IPS-15b (cell line): Measurements from ENCODE around the gene AWAT2.
"Not testable (repeated sequence)": the region's sequence is repeated elsewhere in the genome, so short reads cannot be mapped to it uniquely, and the experiment has no call there.

Experiments used
- H3K27me3 ChIP-seq: one replicate; pipeline ENCODE4 v1.6.1; 2013; ENCODE audit warnings: low read length; ENCODE audit not compliant: control insufficient read depth, insufficient read depth
- H3K36me3 ChIP-seq: one replicate; pipeline ENCODE4 v1.6.1; 2013; ENCODE audit warnings: low read length; ENCODE audit not compliant: control insufficient read depth, insufficient read depth
- H3K4me1 ChIP-seq: one replicate; pipeline ENCODE4 v1.6.1; 2013; ENCODE audit warnings: mild to moderate bottlenecking, low read length; ENCODE audit not compliant: control insufficient read depth, insufficient read depth
- H3K4me3 ChIP-seq: one replicate; pipeline ENCODE4 v1.5.1; 2013; ENCODE audit warnings: low read depth, low read length
- H3K9ac ChIP-seq: one replicate; pipeline ENCODE4 v1.6.1; 2013; ENCODE audit warnings: low read depth, mild to moderate bottlenecking, low read length
- H3K9me3 ChIP-seq: one replicate; pipeline ENCODE4 v1.6.1; 2013; ENCODE audit warnings: mild to moderate bottlenecking, low read length; ENCODE audit not compliant: control insufficient read depth, insufficient read depth

The AWAT2 gene

GRCh38 chrX:70013466-70014381 is 36.0 kb downstream of the AWAT2 start:
- Histone ChIP-seq H3K9ac (no peak overlapping the region), H3K36me3 (no peaks in the 10 kb centered on the region), H3K4me3 (no peak overlapping the region), H3K9me3 (no peaks in the 10 kb centered on the region), H3K27me3 (no peaks in the 10 kb centered on the region), H3K4me1 (no peaks in the 10 kb centered on the region)

- Histone ChIP-seq H3K9ac (no peak overlapping the region), H3K9me3 (no peaks in the 10 kb centered on the region), H3K27me3 (no peaks in the 10 kb centered on the region), H3K36me3 (no peaks in the 10 kb centered on the region), H3K4me3 (no peak overlapping the region), H3K4me1 (no peaks in the 10 kb centered on the region)
These were observed 37.0 kb downstream of the AWAT2 start for GRCh38 chrX:70012756-70013155.

- H3K36me3 ChIP-seq, result no peaks in the 10 kb centered on the region
- no peaks in the 10 kb centered on the region for H3K4me1 ChIP-seq
- H3K27me3 ChIP-seq, result no peaks in the 10 kb centered on the region
- no peaks in the 10 kb centered on the region for H3K9me3 ChIP-seq
- no peak overlapping the region for H3K4me3 ChIP-seq
- H3K9ac ChIP-seq, result no peak overlapping the region
These were observed 39.8 kb downstream of the AWAT2 start for GRCh38 chrX:70009970-70010369.

- Histone ChIP-seq H3K27me3 (no peaks in the 10 kb centered on the region), H3K4me1 (no peaks in the 10 kb centered on the region), H3K4me3 (no peak overlapping the region), H3K9me3 (no peaks in the 10 kb centered on the region), H3K9ac (no peak overlapping the region), H3K36me3 (no peaks in the 10 kb centered on the region)
These were observed 40.7 kb downstream of the AWAT2 start for GRCh38 chrX:70009049-70009448.

GRCh38 chrX:70007946-70008345 is 41.8 kb downstream of the AWAT2 start:
- Histone ChIP-seq H3K4me1 (no peaks in the 10 kb centered on the region), H3K36me3 (no peaks in the 10 kb centered on the region), H3K9me3 (no peaks in the 10 kb centered on the region), H3K27me3 (no peaks in the 10 kb centered on the region), H3K4me3 (no peak overlapping the region), H3K9ac (no peak overlapping the region)

GRCh38 chrX:70001708-70002341 is 47.9 kb downstream of the AWAT2 start:
- H3K9ac ChIP-seq, result no peak overlapping the region
- no peaks in the 10 kb centered on the region for H3K4me1 ChIP-seq
- no peaks in the 10 kb centered on the region for H3K36me3 ChIP-seq
- H3K4me3 ChIP-seq, result no peak overlapping the region
- H3K9me3 ChIP-seq, result no peaks in the 10 kb centered on the region
- H3K27me3 ChIP-seq, result no peaks in the 10 kb centered on the region

- Histone ChIP-seq H3K36me3 (no peaks in the 10 kb centered on the region), H3K4me3 (no peak overlapping the region), H3K9me3 (no peaks in the 10 kb centered on the region), H3K4me1 (no peaks in the 10 kb centered on the region), H3K27me3 (no peaks in the 10 kb centered on the region), H3K9ac (no peak overlapping the region)
These were observed 48.5 kb downstream of the AWAT2 start for GRCh38 chrX:70001269-70001668.

GRCh38 chrX:69998299-69998698 is 51.4 kb downstream of the AWAT2 start:
- H3K36me3 ChIP-seq, H3K9me3 ChIP-seq, H3K4me3 ChIP-seq, H3K9ac ChIP-seq, H3K4me1 ChIP-seq, H3K27me3 ChIP-seq: not testable (repeated sequence)

GRCh38 chrX:69996113-69996468 is 53.6 kb downstream of the AWAT2 start:
- H3K36me3 ChIP-seq, result no peaks in the 10 kb centered on the region
- H3K9ac ChIP-seq, result no peak overlapping the region
- no peaks in the 10 kb centered on the region for H3K27me3 ChIP-seq
- no peaks in the 10 kb centered on the region for H3K9me3 ChIP-seq
- H3K4me3 ChIP-seq, result no peak overlapping the region
- no peaks in the 10 kb centered on the region for H3K4me1 ChIP-seq

GRCh38 chrX:69995362-69996112 is 54.2 kb downstream of the AWAT2 start:
- Histone ChIP-seq H3K27me3 (no peaks in the 10 kb centered on the region), H3K9me3 (no peaks in the 10 kb centered on the region), H3K4me1 (no peaks in the 10 kb centered on the region), H3K4me3 (no peak overlapping the region), H3K9ac (no peak overlapping the region), H3K36me3 (no peaks in the 10 kb centered on the region)

- H3K4me3 ChIP-seq, result no peak overlapping the region
- H3K27me3 ChIP-seq, result no peaks in the 10 kb centered on the region
- no peaks in the 10 kb centered on the region for H3K36me3 ChIP-seq
- H3K9ac ChIP-seq, result no peak overlapping the region
- H3K4me1 ChIP-seq, result no peaks in the 10 kb centered on the region
- no peaks in the 10 kb centered on the region for H3K9me3 ChIP-seq
These were observed 56.2 kb downstream of the AWAT2 start for GRCh38 chrX:69993494-69993893.
